SU-DHL-6 (cell line): Measurements from ENCODE around the gene RPS5.

ENCODE experiments used
- CTCF ChIP-seq: fragments of 200-600 bp; sonication (generic); IDR thresholded peaks from one replicate; pipeline ENCODE4 v1.5.1; 2017; ENCODE audit warnings: antibody characterized with exemption, mild to moderate bottlenecking, low read length, moderate library complexity; ENCODE audit not compliant: insufficient read depth, poor library complexity, severe bottlenecking
- EZH2phosphoT487 ChIP-seq: fragments of 200-600 bp; sonication (generic), shearing (Covaris generic); conservative IDR thresholded peaks from 2 replicates; pipeline ENCODE4 v1.6.1; 2018; ENCODE audit warnings: mild to moderate bottlenecking, antibody characterized with exemption, low read length, moderate library complexity, mixed read lengths

GRCh38 chr19:58380662-58381459 is 6.2 kb upstream of the RPS5 start, which contains the start of gene ZNF837:
- TF ChIP-seq EZH2phosphoT487 (no peak), CTCF (no peak)
